IMR-90 (cell line): ENCODE measurements around the gene DUOX2. TPM values are rescaled to one million over a fixed set of nuclear protein-coding genes. Genes with fewer than 3 reads are reported as not detected.
A peak's percentile ranks its signal among the peaks of the same experiment; 100 is the strongest.

ENCODE experiments used
- ATAC-seq: fragments of 200-7000 bp; cut with Tn5 transposase; 2 replicates; pipeline ENCODE4 v1.9.1; 2020; ENCODE audit warnings: low read depth, mild to moderate bottlenecking, moderate library complexity
- BruUV-seq: library from RNA; stranded (reverse); fragments of 400-500 nt; replicated peaks from 2 replicates; lab custom pipeline; 2021; lab: Mats Ljungman, UMichigan
- CTCF ChIA-PET: fragments of 300-600 bp; formaldehyde crosslinking; extraction: SDS; loops from one replicate; lab custom pipeline; 2021; ENCODE audit warnings: antibody characterized with exemption; lab: Yijun Ruan, JAX
- POLR2A ChIA-PET: fragments of 300-600 bp; sonication (Branson Sonifier 250); formaldehyde crosslinking; loops from one replicate; lab custom pipeline; 2022; ENCODE audit warnings: antibody characterized with exemption; ENCODE audit not compliant: unreplicated experiment; lab: Charles Lee
- DNase-seq: peaks from one replicate; pipeline ENCODE4 v3.0.0; 2013
- H2AFZ ChIP-seq: replicated peaks from 2 replicates; pipeline ENCODE3; 2013; ENCODE audit warnings: low read length, mild to moderate bottlenecking; ENCODE audit not compliant: poor library complexity
- H2AK5ac ChIP-seq: 2 replicates; pipeline ENCODE4 v1.6.1; 2013; ENCODE audit warnings: low read depth, low read length, inconsistent platforms
- H2AK9ac ChIP-seq: replicated peaks from 2 replicates; pipeline ENCODE3; 2013; ENCODE audit warnings: mild to moderate bottlenecking, low read depth, low read length, moderate library complexity; ENCODE audit not compliant: poor library complexity
- H2BK120ac ChIP-seq: 2 replicates; pipeline ENCODE4 v1.6.1; 2013; ENCODE audit warnings: low read depth, low read length, inconsistent platforms
- H2BK15ac ChIP-seq: 3 replicates; pipeline ENCODE4 v1.6.1; 2013; ENCODE audit warnings: low read depth, low read length, inconsistent platforms
- H2BK20ac ChIP-seq: 2 replicates; pipeline ENCODE4 v1.6.1; 2013; ENCODE audit warnings: low read depth, mild to moderate bottlenecking, inconsistent platforms, low read length, moderate library complexity
- H2BK5ac ChIP-seq: 2 replicates; pipeline ENCODE4 v1.6.1; 2013; ENCODE audit warnings: mild to moderate bottlenecking, low read depth, low read length, inconsistent platforms; ENCODE audit not compliant: poor library complexity, severe bottlenecking
- H3K14ac ChIP-seq: replicated peaks from 2 replicates; pipeline ENCODE4 v1.6.1; 2013; ENCODE audit warnings: low read depth, low read length, inconsistent platforms
- H3K18ac ChIP-seq: 2 replicates; pipeline ENCODE4 v1.6.1; 2013; ENCODE audit warnings: low read depth, low read length, control low read depth
- H3K23ac ChIP-seq: 2 replicates; pipeline ENCODE4 v1.6.1; 2013; ENCODE audit warnings: low read depth, low read length, inconsistent platforms
- H3K27ac ChIP-seq: 2 replicates; pipeline ENCODE4 v1.5.1; 2013; ENCODE audit warnings: mild to moderate bottlenecking, control low read depth, low read length; ENCODE audit not compliant: insufficient read depth
- H3K27me3 ChIP-seq: 2 replicates; pipeline ENCODE4 v1.6.1; 2013; ENCODE audit warnings: low read length; ENCODE audit not compliant: control insufficient read depth, insufficient read depth
- H3K36me3 ChIP-seq: 2 replicates; pipeline ENCODE4 v1.6.1; 2013; ENCODE audit warnings: low read length, mixed read lengths; ENCODE audit not compliant: control insufficient read depth, insufficient read depth
- H3K4ac ChIP-seq: 2 replicates; pipeline ENCODE4 v1.6.1; 2013; ENCODE audit warnings: low read depth, low read length, inconsistent platforms
- H3K4me1 ChIP-seq: 2 replicates; pipeline ENCODE4 v1.6.1; 2013; ENCODE audit warnings: low read length, mixed read lengths; ENCODE audit not compliant: control insufficient read depth, insufficient read depth
- H3K4me2 ChIP-seq: 2 replicates; pipeline ENCODE4 v1.6.1; 2013; ENCODE audit warnings: low read depth, mild to moderate bottlenecking, control low read depth, low read length, moderate library complexity
- H3K4me3 ChIP-seq: 2 replicates; pipeline ENCODE4 v1.5.1; 2013; ENCODE audit warnings: low read depth, mild to moderate bottlenecking, control low read depth, low read length, moderate library complexity; ENCODE audit not compliant: insufficient read depth
- H3K56ac ChIP-seq: 2 replicates; pipeline ENCODE4 v1.6.1; 2013; ENCODE audit warnings: low read length, inconsistent platforms; ENCODE audit not compliant: insufficient read depth; ENCODE audit errors: extremely low read depth
- H3K79me1 ChIP-seq, 2 experiments: 2 replicates each; pipeline ENCODE4 v1.6.1; 2013; ENCODE audit warnings: low read length in 2 of 2, inconsistent platforms in 1 of 2, low read depth in 1 of 2
- H3K9ac ChIP-seq: 2 replicates; pipeline ENCODE4 v1.6.1; 2013; ENCODE audit warnings: low read depth, low read length, control low read depth
- H3K9me1 ChIP-seq: 2 replicates; pipeline ENCODE4 v1.6.1; 2013; ENCODE audit warnings: low read length, inconsistent platforms; ENCODE audit not compliant: insufficient read depth
- H3K9me3 ChIP-seq: 2 replicates; pipeline ENCODE4 v1.6.1; 2013; ENCODE audit warnings: low read length; ENCODE audit not compliant: control insufficient read depth, insufficient read depth
- H4K20me1 ChIP-seq: 2 replicates; pipeline ENCODE4 v1.6.1; 2013; ENCODE audit warnings: low read length, inconsistent platforms; ENCODE audit not compliant: insufficient read depth
- H4K5ac ChIP-seq: 2 replicates; pipeline ENCODE4 v1.6.1; 2013; ENCODE audit warnings: mild to moderate bottlenecking, low read depth, low read length, control low read depth
- H4K8ac ChIP-seq, 2 experiments: 2 replicates each; pipeline ENCODE4 v1.6.1; 2013; ENCODE audit warnings: low read depth in 2 of 2, low read length in 2 of 2, control low read depth in 1 of 2, inconsistent platforms in 1 of 2
- H4K91ac ChIP-seq: 2 replicates; pipeline ENCODE4 v1.6.1; 2013; ENCODE audit warnings: low read depth, low read length, inconsistent platforms; ENCODE audit not compliant: insufficient read depth
- BHLHE40 ChIP-seq: fragments of 150-350 bp; IDR thresholded peaks from 2 replicates; pipeline ENCODE4 v1.6.1; 2016; ENCODE audit warnings: mild to moderate bottlenecking, low read depth, low read length
- CEBPB ChIP-seq: IDR thresholded peaks from 2 replicates; pipeline ENCODE4 v1.6.1; 2012; ENCODE audit warnings: low read depth, low read length, improper control_type of control experiment
- CHD1 ChIP-seq: IDR thresholded peaks from 2 replicates; pipeline ENCODE4 v1.6.1; 2012; ENCODE audit warnings: low read depth, low read length, improper control_type of control experiment
- MAFK ChIP-seq: IDR thresholded peaks from 2 replicates; pipeline ENCODE4 v1.6.1; 2012; ENCODE audit warnings: low read depth, low read length, improper control_type of control experiment
- MAZ ChIP-seq: IDR thresholded peaks from 2 replicates; pipeline ENCODE4 v1.6.1; 2012; ENCODE audit warnings: low read depth, mild to moderate bottlenecking, low read length, improper control_type of control experiment, moderate library complexity, borderline replicate concordance
- MXI1 ChIP-seq: IDR thresholded peaks from 2 replicates; pipeline ENCODE4 v1.6.1; 2012; ENCODE audit warnings: low read depth, mild to moderate bottlenecking, low read length, moderate library complexity, borderline replicate concordance
- NFE2L2 ChIP-seq: fragments of 150-350 bp; IDR thresholded peaks from 2 replicates; pipeline ENCODE4 v1.6.1; 2016; ENCODE audit warnings: low read depth, mild to moderate bottlenecking, low read length
- POLR2A ChIP-seq: IDR thresholded peaks from 2 replicates; pipeline ENCODE4 v1.6.1; 2012; ENCODE audit warnings: mild to moderate bottlenecking, low read depth, low read length
- RAD21 ChIP-seq: IDR thresholded peaks from 2 replicates; pipeline ENCODE4 v1.6.1; 2012; ENCODE audit warnings: low read length, improper control_type of control experiment
- RCOR1 ChIP-seq: IDR thresholded peaks from 2 replicates; pipeline ENCODE4 v1.6.1; 2012; ENCODE audit warnings: mild to moderate bottlenecking, low read length, improper control_type of control experiment; ENCODE audit not compliant: insufficient replicate concordance
- RFX5 ChIP-seq: IDR thresholded peaks from 2 replicates; pipeline ENCODE4 v1.8.0; 2012; ENCODE audit warnings: low read depth, mild to moderate bottlenecking, low read length, moderate library complexity
- SMC3 ChIP-seq: fragments of 150-350 bp; IDR thresholded peaks from 2 replicates; pipeline ENCODE4 v1.6.1; 2016; ENCODE audit warnings: low read depth, mild to moderate bottlenecking, antibody characterized with exemption, low read length, moderate library complexity
- WGBS, 2 experiments: methylation state at CpG; one replicate each; pipeline versions ENCODE4 v1.1.5 to v1.1.7; 2013; ENCODE audit warnings: missing lambda C conversion rate in 2 of 2; ENCODE audit not compliant: insufficient read length in 1 of 2; ENCODE audit errors: extremely low coverage in 2 of 2; 5-methylcytosine and 5-hydroxymethylcytosine counted together
- dilution Hi-C: fragments of 300-500 bp; cut with HindIII; formaldehyde crosslinking; loops from one replicate; pipeline ENCODE4 v1.14.3; 2018; ENCODE audit warnings: low sequenced_read_pairs; ENCODE audit not compliant: unreplicated experiment
- in situ Hi-C: fragments of 300-500 bp; cut with MboI; formaldehyde crosslinking; loops from 3 replicates; pipeline ENCODE4 v1.14.3; 2019; ENCODE audit warnings: low sequenced_read_pairs, inconsistent platforms, mixed read lengths
- intact Hi-C: fragments of 100-400 bp; cut with micrococcal nuclease; formaldehyde crosslinking; loops from 2 replicates; pipeline ENCODE4 v1.10.0; 2022
- polyA plus RNA-seq, 3 experiments: library from polyadenylated mRNA; depleted of rRNA; stranded (reverse); fragments of >200 nt; gene quantifications; 2 replicates each; pipeline ENCODE4 v1.2.3, GENCODE V29; 2012; ENCODE audit warnings: low replicate concordance in 1 of 3
- total RNA-seq: library from RNA; depleted of rRNA; stranded (reverse); fragments of >200 nt; gene quantifications from 2 replicates; pipeline ENCODE4 v1.2.3, GENCODE V29; 2012
- TF ChIP-seq, protein P1 (sequence below): fragments of 150-350 bp; IDR thresholded peaks from 2 replicates; pipeline ENCODE4 v1.6.1; 2016; ENCODE audit warnings: low read depth, mild to moderate bottlenecking, low read length, moderate library complexity, borderline replicate concordance
- TF ChIP-seq, protein P2 (sequence below): conservative IDR thresholded peaks from 2 replicates; pipeline ENCODE4 v1.5.1; 2012; ENCODE audit warnings: mild to moderate bottlenecking, low read depth, low read length, improper control_type of control experiment

Gene DUOX2
- total and polyA plus RNA-seq, 2 of the 4 experiments (the other 2 are of a cell fraction), result not detected

DNA sequence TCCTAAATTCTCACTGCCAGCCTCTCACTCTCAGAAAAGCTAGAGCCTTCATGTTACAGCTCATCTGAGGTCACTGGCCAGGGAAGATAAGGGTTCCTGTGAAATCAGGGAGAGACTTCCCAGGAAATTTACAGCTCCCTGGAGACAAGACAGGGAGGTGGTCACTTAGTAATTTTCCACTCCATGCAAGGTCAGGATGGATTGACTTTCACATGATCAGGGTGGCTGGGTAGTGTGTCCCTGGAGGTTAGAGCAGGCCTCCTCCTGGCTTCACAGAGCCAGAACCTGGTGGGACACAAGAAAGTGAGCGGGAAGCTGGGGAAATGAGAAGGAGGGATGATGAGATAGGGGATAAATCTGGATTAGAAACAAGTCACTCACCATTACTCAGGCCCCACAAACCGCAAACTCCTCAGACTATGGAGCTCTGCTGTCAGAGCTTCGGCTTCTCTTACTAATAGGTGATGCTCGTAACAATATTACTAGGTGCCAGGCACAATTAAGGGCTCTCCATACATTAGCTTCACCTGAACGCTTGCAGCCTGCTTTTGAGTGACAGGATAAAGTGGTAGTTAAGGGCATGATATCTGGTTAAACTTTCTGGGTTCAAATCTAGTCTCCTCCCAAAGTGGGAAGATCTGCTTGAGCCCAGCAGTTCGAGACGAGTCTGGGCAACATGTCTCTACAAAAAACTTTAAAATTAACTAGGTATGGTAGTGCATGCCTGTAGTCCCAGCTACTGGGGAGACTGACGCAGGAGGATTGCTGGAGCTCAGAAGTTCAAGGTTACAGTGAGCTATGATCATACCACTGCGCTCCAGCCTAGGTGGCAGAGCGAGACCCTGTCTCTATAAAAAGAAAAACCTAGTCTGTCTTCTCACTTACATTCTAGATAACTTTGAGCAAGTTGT is 24.9 kb downstream of the DUOX2 start:
- Histone ChIP-seq H2AK9ac (peak overlapping the region; percentile 46), H3K56ac (no peak overlapping the region), H3K14ac (no peak overlapping the region), H3K4me3 (no peak overlapping the region), H2BK5ac (no peak overlapping the region), H3K23ac (peak overlapping the region; percentile 7; the same call in 1 of the 2 replicates), H3K18ac (no peak overlapping the region), H4K8ac (no peak overlapping the region), H2AK5ac (no peak overlapping the region), H3K4me2 (no peak overlapping the region), H4K20me1 (no peaks in the 10 kb centered on the region), H3K9me3 (no peaks in the 10 kb centered on the region), H3K9me1 (peaks cover 9% of the 10 kb centered on the region), H2BK20ac (no peak overlapping the region), H3K9ac (no peak overlapping the region), H4K91ac (no peak overlapping the region), H3K27me3 (peaks cover 33% of the 10 kb centered on the region), H3K4me1 (peaks cover 10% of the 10 kb centered on the region; the same call in 1 of the 2 replicates), H4K5ac (no peak overlapping the region), H2AFZ (no peak overlapping the region), H3K79me1 (no peaks in the 10 kb centered on the region), H3K4ac (no peak overlapping the region), H2BK120ac (no peak overlapping the region), H2BK15ac (no peak overlapping the region), H3K36me3 (no peaks in the 10 kb centered on the region), H3K27ac (no peak overlapping the region)
- intact Hi-C loops (no loop called here), dilution Hi-C loops (no loop called here), in situ Hi-C loops (no loop called here)
- ChIA-PET CTCF (interaction anchor here (3.0 kb wide), 1 partner anchor 29 kb away, joined by 14 read pairs; no protein-coding TSS in a partner anchor), POLR2A (no interaction called here)
- no peak for DNase-seq
- 40% methylated on average over 1 of the region's 10 CpGs; no CpG with 5 or more reads in 1 of the 2 experiments for WGBS, 2 experiments
- no peak for ATAC-seq
- no TSS peak for BruUV-seq
- TF ChIP-seq RAD21, result no peak
- TF ChIP-seq, protein P1, sequence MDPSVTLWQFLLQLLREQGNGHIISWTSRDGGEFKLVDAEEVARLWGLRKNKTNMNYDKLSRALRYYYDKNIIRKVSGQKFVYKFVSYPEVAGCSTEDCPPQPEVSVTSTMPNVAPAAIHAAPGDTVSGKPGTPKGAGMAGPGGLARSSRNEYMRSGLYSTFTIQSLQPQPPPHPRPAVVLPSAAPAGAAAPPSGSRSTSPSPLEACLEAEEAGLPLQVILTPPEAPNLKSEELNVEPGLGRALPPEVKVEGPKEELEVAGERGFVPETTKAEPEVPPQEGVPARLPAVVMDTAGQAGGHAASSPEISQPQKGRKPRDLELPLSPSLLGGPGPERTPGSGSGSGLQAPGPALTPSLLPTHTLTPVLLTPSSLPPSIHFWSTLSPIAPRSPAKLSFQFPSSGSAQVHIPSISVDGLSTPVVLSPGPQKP, result no peak
- TF ChIP-seq MAZ, result no peak
- TF ChIP-seq POLR2A, result no peak
- TF ChIP-seq, protein P2, sequence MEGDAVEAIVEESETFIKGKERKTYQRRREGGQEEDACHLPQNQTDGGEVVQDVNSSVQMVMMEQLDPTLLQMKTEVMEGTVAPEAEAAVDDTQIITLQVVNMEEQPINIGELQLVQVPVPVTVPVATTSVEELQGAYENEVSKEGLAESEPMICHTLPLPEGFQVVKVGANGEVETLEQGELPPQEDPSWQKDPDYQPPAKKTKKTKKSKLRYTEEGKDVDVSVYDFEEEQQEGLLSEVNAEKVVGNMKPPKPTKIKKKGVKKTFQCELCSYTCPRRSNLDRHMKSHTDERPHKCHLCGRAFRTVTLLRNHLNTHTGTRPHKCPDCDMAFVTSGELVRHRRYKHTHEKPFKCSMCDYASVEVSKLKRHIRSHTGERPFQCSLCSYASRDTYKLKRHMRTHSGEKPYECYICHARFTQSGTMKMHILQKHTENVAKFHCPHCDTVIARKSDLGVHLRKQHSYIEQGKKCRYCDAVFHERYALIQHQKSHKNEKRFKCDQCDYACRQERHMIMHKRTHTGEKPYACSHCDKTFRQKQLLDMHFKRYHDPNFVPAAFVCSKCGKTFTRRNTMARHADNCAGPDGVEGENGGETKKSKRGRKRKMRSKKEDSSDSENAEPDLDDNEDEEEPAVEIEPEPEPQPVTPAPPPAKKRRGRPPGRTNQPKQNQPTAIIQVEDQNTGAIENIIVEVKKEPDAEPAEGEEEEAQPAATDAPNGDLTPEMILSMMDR, result no peak
- TF ChIP-seq CHD1, result no peak
- no peak for TF ChIP-seq RCOR1
- TF ChIP-seq NFE2L2, result no peak
- TF ChIP-seq MAFK, result no peak
- TF ChIP-seq BHLHE40, result no peak
- TF ChIP-seq MXI1, result no peak
- no peak for TF ChIP-seq RFX5
- no peak for TF ChIP-seq CEBPB
- no peak for TF ChIP-seq SMC3
